ENCODE measurements around the gene N4BP3.

N4BP3 gene

GRCh38 chr5:178153530-178154340 lies 40.4 kb downstream of the N4BP3 start, which contains the start of gene NHP2:
Gene NHP2 (minus strand): TSS chr5:178153885. CDS start chr5:178153817, 68 bp downstream.
- H3K4me3 Mint-ChIP-seq, result peak within 1 kb of the TSS; percentile 97 to 98
- H3K9me3 Mint-ChIP-seq, result no peaks in the 10 kb centered on the region
- ATAC-seq (replicated peaks) (peak; percentile 98), DNase-seq (peak; percentile 94 to 96 (median 95))
- H3K27ac Mint-ChIP-seq, result peak within 1 kb of the TSS; percentile 93 to 94
- H3K4me1 Mint-ChIP-seq (ENCODE audit: low read depth in 2 of 2), result peaks cover 21 to 22% of the 10 kb centered on the region in 2 donors
- peaks cover 12% of the 10 kb centered on the region for H3K36me3 Mint-ChIP-seq (ENCODE audit: insufficient read depth)
- H3K27me3 Mint-ChIP-seq, result no peaks in the 10 kb centered on the region

- no peak for DNase-seq
- Mint-ChIP-seq H3K27ac (peak overlapping the region in 1 of 2 donors; percentile 94), H3K36me3 (ENCODE audit: insufficient read depth) (peaks cover 11% of the 10 kb centered on the region), H3K4me3 (no peak overlapping the region), H3K27me3 (no peaks in the 10 kb centered on the region), H3K9me3 (no peaks in the 10 kb centered on the region), H3K4me1 (ENCODE audit: low read depth in 2 of 2) (peaks cover 21 to 22% of the 10 kb centered on the region in 2 donors)
- ATAC-seq (replicated peaks), result no peak
These were observed 41.7 kb downstream of the N4BP3 start for GRCh38 chr5:178155065-178155464.

GRCh38 chr5:178160176-178160575 lies 46.8 kb downstream of the N4BP3 start:
- H3K27me3 Mint-ChIP-seq, result peaks cover 15 to 19% of the 10 kb centered on the region in 2 donors
- ATAC-seq (replicated peaks), result no peak
- DNase-seq, result no peak
- no peak overlapping the region for H3K4me3 Mint-ChIP-seq
- H3K4me1 Mint-ChIP-seq (ENCODE audit: low read depth in 2 of 2), result peaks cover 0 to 6% of the 10 kb centered on the region in 2 donors
- no peaks in the 10 kb centered on the region for H3K9me3 Mint-ChIP-seq
- H3K36me3 Mint-ChIP-seq (ENCODE audit: insufficient read depth), result peaks cover 14% of the 10 kb centered on the region
- H3K27ac Mint-ChIP-seq, result no peak overlapping the region

GRCh38 chr5:178162481-178162880 lies 49.1 kb downstream of the N4BP3 start:
- Mint-ChIP-seq H3K27ac (no peak overlapping the region), H3K4me3 (no peak overlapping the region), H3K36me3 (ENCODE audit: insufficient read depth) (peaks cover 11% of the 10 kb centered on the region), H3K4me1 (ENCODE audit: low read depth in 2 of 2) (peaks cover 0 to 6% of the 10 kb centered on the region in 2 donors), H3K27me3 (peaks cover 15 to 19% of the 10 kb centered on the region in 2 donors), H3K9me3 (no peaks in the 10 kb centered on the region)
- DNase-seq, result no peak
- ATAC-seq (replicated peaks), result no peak

GRCh38 chr5:178163772-178164735 lies 50.7 kb downstream of the N4BP3 start:
- H3K27me3 Mint-ChIP-seq, result peaks cover 15 to 19% of the 10 kb centered on the region in 2 donors
- DNase-seq (peak; percentile 95 to 98 (median 96)), ATAC-seq (replicated peaks) (peak; percentile 100)
- H3K27ac Mint-ChIP-seq, result no peak overlapping the region
- H3K9me3 Mint-ChIP-seq, result no peaks in the 10 kb centered on the region
- H3K4me3 Mint-ChIP-seq, result peak overlapping the region in 1 of 2 donors; percentile 20
- H3K36me3 Mint-ChIP-seq (ENCODE audit: insufficient read depth), result peaks cover 9% of the 10 kb centered on the region
- H3K4me1 Mint-ChIP-seq (ENCODE audit: low read depth in 2 of 2), result peaks cover 0 to 6% of the 10 kb centered on the region in 2 donors

- Mint-ChIP-seq H3K4me3 (no peak overlapping the region), H3K27ac (no peak overlapping the region), H3K36me3 (ENCODE audit: insufficient read depth) (peaks cover 9% of the 10 kb centered on the region), H3K9me3 (no peaks in the 10 kb centered on the region), H3K27me3 (peaks cover 15 to 27% of the 10 kb centered on the region in 2 donors), H3K4me1 (ENCODE audit: low read depth in 2 of 2) (peaks cover 0 to 6% of the 10 kb centered on the region in 2 donors)
- no peak for DNase-seq
- ATAC-seq (replicated peaks), result no peak
These were observed 52.2 kb downstream of the N4BP3 start for GRCh38 chr5:178165581-178165980.

- H3K4me3 Mint-ChIP-seq, result no peak overlapping the region
- no peaks in the 10 kb centered on the region for H3K9me3 Mint-ChIP-seq
- ATAC-seq (replicated peaks) (no peak), DNase-seq (no peak)
- peaks cover 0 to 8% of the 10 kb centered on the region in 2 donors for H3K27me3 Mint-ChIP-seq
- H3K27ac Mint-ChIP-seq, result no peak overlapping the region
- H3K4me1 Mint-ChIP-seq (ENCODE audit: low read depth in 2 of 2), result no peaks in the 10 kb centered on the region
- H3K36me3 Mint-ChIP-seq (ENCODE audit: insufficient read depth), result no peaks in the 10 kb centered on the region
These were observed 57.1 kb downstream of the N4BP3 start for GRCh38 chr5:178170455-178170854.

- Mint-ChIP-seq H3K27me3 (peaks cover 13 to 19% of the 10 kb centered on the region in 2 donors), H3K9me3 (no peaks in the 10 kb centered on the region), H3K27ac (peak overlapping the region in 1 of 2 donors; percentile 27), H3K4me3 (no peak overlapping the region), H3K4me1 (ENCODE audit: low read depth in 2 of 2) (no peaks in the 10 kb centered on the region), H3K36me3 (ENCODE audit: insufficient read depth) (no peaks in the 10 kb centered on the region)
- no peak for ATAC-seq (replicated peaks)
- no peak for DNase-seq
These were observed 61.1 kb downstream of the N4BP3 start for GRCh38 chr5:178174456-178174855.
